H1 (cell line): ENCODE results near the gene C19orf12. TPM values are rescaled to one million over a fixed set of nuclear protein-coding genes. Genes with fewer than 3 reads are reported as not detected.

Experiments used
- CTCF ChIA-PET: fragments of 300-600 bp; sonication (Branson Sonifier 250); formaldehyde crosslinking; loops from one replicate; lab custom pipeline; 2021; ENCODE audit not compliant: partially characterized antibody; lab: Charles Lee
- POLR2A ChIA-PET: fragments of 300-600 bp; sonication (Branson Sonifier 250); formaldehyde crosslinking; loops from one replicate; lab custom pipeline; 2021; ENCODE audit warnings: inconsistent platforms; ENCODE audit not compliant: partially characterized antibody; lab: Charles Lee
- DNase-seq, 2 experiments: peaks; one replicate each; pipeline versions ENCODE4 v3.0.0 to v3.0.0-alpha.2; 2010 to 2022; ENCODE audit warnings: low spot score in 2 of 2, low read depth in 1 of 2, mixed read lengths in 1 of 2
- FAIRE-seq: peaks from 2 replicates; lab custom pipeline; 2011; peaks lifted over from hg19 to GRCh38; lab: Jason Lieb, UNC
- H2AFZ ChIP-seq: 2 replicates; pipeline ENCODE4 v1.8.1; 2012; ENCODE audit warnings: low read length, inconsistent platforms
- H2AK5ac ChIP-seq: 2 replicates; pipeline ENCODE4 v1.6.1; 2013; ENCODE audit warnings: low read depth, low read length
- H2BK120ac ChIP-seq: replicated peaks from 2 replicates; pipeline ENCODE3; 2013; ENCODE audit warnings: low read depth, low read length, inconsistent platforms
- H2BK12ac ChIP-seq: 2 replicates; pipeline ENCODE4 v1.6.1; 2013; ENCODE audit warnings: low read depth, low read length
- H2BK15ac ChIP-seq: 2 replicates; pipeline ENCODE4 v1.6.1; 2013; ENCODE audit warnings: low read length
- H2BK20ac ChIP-seq: 2 replicates; pipeline ENCODE4 v1.6.1; 2013; ENCODE audit warnings: low read length
- H2BK5ac ChIP-seq: 2 replicates; pipeline ENCODE4 v1.6.1; 2013; ENCODE audit warnings: low read depth, low read length
- H3K14ac ChIP-seq: 2 replicates; pipeline ENCODE4 v1.6.1; 2013; ENCODE audit warnings: inconsistent platforms; ENCODE audit not compliant: insufficient read length
- H3K18ac ChIP-seq: 2 replicates; pipeline ENCODE4 v1.6.1; 2013; ENCODE audit warnings: low read length; ENCODE audit errors: extremely low read depth
- H3K23ac ChIP-seq: 2 replicates; pipeline ENCODE4 v1.6.1; 2013; ENCODE audit warnings: inconsistent platforms; ENCODE audit not compliant: insufficient read length
- H3K23me2 ChIP-seq: 2 replicates; pipeline ENCODE4 v1.6.1; 2013; ENCODE audit warnings: low read depth, low read length
- H3K27ac ChIP-seq: 2 replicates; pipeline ENCODE4 v1.6.1; 2011; ENCODE audit warnings: low read depth, low read length, inconsistent platforms
- H3K27me3 ChIP-seq, 4 experiments: replicated peaks in 1 of 4; 1 replicate in 1 of 4; 2 replicates in 3 of 4; pipeline versions ENCODE4 v1.6.1 to v1.8.1; 2011 to 2013; ENCODE audit warnings: low read length in 3 of 4, mild to moderate bottlenecking in 3 of 4, inconsistent platforms in 2 of 4, mixed read lengths in 2 of 4, moderate library complexity in 1 of 4; ENCODE audit not compliant: control insufficient read depth in 3 of 4, insufficient read depth in 3 of 4; ENCODE audit errors: extremely low read depth in 1 of 4
- H3K36me3 ChIP-seq, 4 experiments: 2 replicates each; pipeline versions ENCODE4 v1.6.1 to v1.8.1; 2011 to 2013; ENCODE audit warnings: mild to moderate bottlenecking in 4 of 4, low read length in 3 of 4, moderate library complexity in 2 of 4, control low read depth in 1 of 4, inconsistent platforms in 1 of 4; ENCODE audit not compliant: insufficient read depth in 4 of 4, control insufficient read depth in 2 of 4
- H3K4ac ChIP-seq: replicated peaks from 2 replicates; pipeline ENCODE3; 2013; ENCODE audit warnings: low read length, low read depth, mixed read lengths, inconsistent platforms; ENCODE audit not compliant: insufficient read length
- H3K4me1 ChIP-seq, 4 experiments: replicated peaks in 1 of 4; 1 replicate in 1 of 4; 2 replicates in 3 of 4; pipeline versions ENCODE4 v1.6.1 to v1.8.1; 2011 to 2013; ENCODE audit warnings: low read length in 3 of 4, inconsistent platforms in 2 of 4, mixed read lengths in 1 of 4; ENCODE audit not compliant: insufficient read depth in 4 of 4, control insufficient read depth in 3 of 4
- H3K4me2 ChIP-seq, 2 experiments: 2 replicates each; pipeline versions ENCODE4 v1.6.1 to v1.8.1; 2011 to 2013; ENCODE audit warnings: low read depth in 2 of 2, low read length in 2 of 2, control low read depth in 1 of 2, inconsistent platforms in 1 of 2, mild to moderate bottlenecking in 1 of 2; ENCODE audit not compliant: insufficient read depth in 1 of 2
- H3K4me3 ChIP-seq, 4 experiments: fragments of 200-600, 300-600 bp in 1 of 4; sonication (generic), shearing (Covaris generic), sonication (Bioruptor Twin) in 1 of 4; 2 replicates each; pipeline versions ENCODE4 v1.5.1 to v1.8.1; 2011 to 2016; ENCODE audit warnings: low read length in 4 of 4, low read depth in 3 of 4, control low read depth in 2 of 4, inconsistent platforms in 2 of 4, mild to moderate bottlenecking in 2 of 4, mixed read lengths in 1 of 4, moderate library complexity in 1 of 4; ENCODE audit not compliant: insufficient read depth in 2 of 4; ENCODE audit errors: extremely low read depth in 1 of 4
- H3K56ac ChIP-seq: replicated peaks from 2 replicates; pipeline ENCODE3; 2013; ENCODE audit warnings: low read depth, mild to moderate bottlenecking, mixed read lengths, low read length, inconsistent platforms; ENCODE audit not compliant: insufficient read length
- H3K79me1 ChIP-seq: 2 replicates; pipeline ENCODE4 v1.6.1; 2013; ENCODE audit warnings: low read depth, low read length, control low read depth
- H3K79me2 ChIP-seq, 2 experiments: 2 replicates each; pipeline versions ENCODE4 v1.6.1 to v1.8.1; 2012 to 2013; ENCODE audit warnings: low read length in 2 of 2, mild to moderate bottlenecking in 2 of 2, inconsistent platforms in 1 of 2; ENCODE audit not compliant: insufficient read depth in 2 of 2, control insufficient read depth in 1 of 2
- H3K9ac ChIP-seq, 4 experiments: replicated peaks in 1 of 4; 1 replicate in 1 of 4; 2 replicates in 3 of 4; pipeline versions ENCODE4 v1.6.1 to v1.8.1; 2011 to 2013; ENCODE audit warnings: low read depth in 3 of 4, low read length in 3 of 4, control low read depth in 2 of 4, mild to moderate bottlenecking in 2 of 4, moderate library complexity in 2 of 4, inconsistent platforms in 1 of 4; ENCODE audit errors: extremely low read depth in 1 of 4
- H3K9me3 ChIP-seq, 2 experiments: 2 replicates each; pipeline versions ENCODE4 v1.6.1 to v1.8.1; 2012 to 2013; ENCODE audit warnings: mild to moderate bottlenecking in 2 of 2, moderate library complexity in 2 of 2, control low read depth in 1 of 2, inconsistent platforms in 1 of 2, low read depth in 1 of 2, low read length in 1 of 2, mixed read lengths in 1 of 2; ENCODE audit not compliant: insufficient read depth in 2 of 2
- H4K20me1 ChIP-seq, 2 experiments: replicated peaks in 1 of 2; 2 replicates each; pipeline versions ENCODE3 to v1.8.1; 2011 to 2013; ENCODE audit warnings: inconsistent platforms in 2 of 2, low read length in 2 of 2, mild to moderate bottlenecking in 1 of 2; ENCODE audit not compliant: insufficient read depth in 2 of 2, control insufficient read depth in 1 of 2
- H4K5ac ChIP-seq: 2 replicates; pipeline ENCODE4 v1.6.1; 2013; ENCODE audit warnings: low read length, low read depth, mixed read lengths, inconsistent platforms; ENCODE audit not compliant: insufficient read length
- H4K8ac ChIP-seq: 2 replicates; pipeline ENCODE4 v1.8.0; 2013; ENCODE audit warnings: mild to moderate bottlenecking, moderate library complexity, low read length, inconsistent platforms; ENCODE audit not compliant: insufficient read depth; ENCODE audit errors: extremely low read depth
- H4K91ac ChIP-seq: replicated peaks from 2 replicates; pipeline ENCODE3; 2013; ENCODE audit warnings: low read length, mixed read lengths, inconsistent platforms; ENCODE audit not compliant: insufficient read length
- FOSL1 ChIP-seq: IDR thresholded peaks from 2 replicates; pipeline ENCODE4 v1.6.1; 2011; ENCODE audit warnings: mild to moderate bottlenecking, low read depth, low read length, moderate library complexity; ENCODE audit not compliant: insufficient read depth
- HDAC2 ChIP-seq, 2 experiments: fragments of 300-600 bp in 1 of 2; sonication (generic) in 1 of 2; IDR thresholded peaks; 2 replicates each; pipeline ENCODE4 v1.6.1; 2011 to 2012; ENCODE audit warnings: low read depth in 2 of 2, low read length in 2 of 2, mild to moderate bottlenecking in 2 of 2, moderate library complexity in 2 of 2, borderline replicate concordance in 1 of 2, inconsistent platforms in 1 of 2
- HDAC6 ChIP-seq: IDR thresholded peaks from one replicate; pipeline ENCODE4 v1.7.1; 2012; ENCODE audit warnings: low read depth, mild to moderate bottlenecking, inconsistent platforms, low read length, moderate library complexity
- KDM4A ChIP-seq: IDR thresholded peaks from one replicate; pipeline ENCODE4 v1.7.1; 2012; ENCODE audit warnings: low read depth, mild to moderate bottlenecking, moderate library complexity, low read length, inconsistent platforms; ENCODE audit not compliant: severe bottlenecking
- MAFK ChIP-seq: IDR thresholded peaks from 2 replicates; pipeline ENCODE4 v1.6.1; 2012; ENCODE audit warnings: low read depth, mild to moderate bottlenecking, improper control_type of control experiment, low read length
- NRF1 ChIP-seq: IDR thresholded peaks from 2 replicates; pipeline ENCODE4 v1.6.1; 2011; ENCODE audit warnings: mild to moderate bottlenecking, low read depth, low read length, improper control_type of control experiment
- SP4 ChIP-seq: IDR thresholded peaks from 2 replicates; pipeline ENCODE4 v1.6.1; 2012; ENCODE audit warnings: low read length, inconsistent platforms
- TEAD4 ChIP-seq: IDR thresholded peaks from 2 replicates; pipeline ENCODE4 v1.6.1; 2012; ENCODE audit warnings: low read depth, low read length, inconsistent platforms, mixed read lengths
- WGBS, 2 experiments: shearing (Covaris generic) in 1 of 2; methylation state at CpG; one replicate each; pipeline versions ENCODE4 v1.1.6 to v1.1.7; 2013 to 2015; ENCODE audit warnings: low lambda C conversion rate in 2 of 2, mixed read lengths in 2 of 2, inconsistent platforms in 1 of 2, low coverage in 1 of 2, missing lambda C conversion rate in 1 of 2; ENCODE audit not compliant: insufficient replicate concordance in 2 of 2, insufficient coverage in 1 of 2, insufficient read length in 1 of 2; ENCODE audit errors: extremely low coverage in 1 of 2, missing lambda C conversion rate in 1 of 2; 5-methylcytosine and 5-hydroxymethylcytosine counted together
- polyA plus RNA-seq, 7 experiments: library from polyadenylated mRNA; depleted of rRNA in 3 of 7; stranded (reverse) in 5 of 7; unstranded in 2 of 7; fragments of >200 nt in 5 of 7; fragments of 200-250 nt in 2 of 7; gene quantifications; 1 replicate in 5 of 7; 2 replicates in 1 of 7; 4 replicates in 1 of 7; pipeline versions ENCODE4 v1.2.1 to v1.2.3, GENCODE V29; 2011 to 2013; ENCODE audit warnings: missing spikeins in 2 of 7, mixed read lengths in 2 of 7
- total RNA-seq: library from RNA; stranded (reverse); fragmentation: NEBNext Ultra II Directional; extraction: Animal tissue kit (Norgen Biotek cat#: 25700); gene quantifications from 2 replicates; pipeline ENCODE4 v1.2.1, GENCODE V29; 2021

C19orf12 gene
- total and polyA plus RNA-seq, 2 of the 8 experiments (the other 6 are each of a cell fraction or from before 2014, with no cell fraction given), result 10.7 to 11.9 TPM

DNA sequence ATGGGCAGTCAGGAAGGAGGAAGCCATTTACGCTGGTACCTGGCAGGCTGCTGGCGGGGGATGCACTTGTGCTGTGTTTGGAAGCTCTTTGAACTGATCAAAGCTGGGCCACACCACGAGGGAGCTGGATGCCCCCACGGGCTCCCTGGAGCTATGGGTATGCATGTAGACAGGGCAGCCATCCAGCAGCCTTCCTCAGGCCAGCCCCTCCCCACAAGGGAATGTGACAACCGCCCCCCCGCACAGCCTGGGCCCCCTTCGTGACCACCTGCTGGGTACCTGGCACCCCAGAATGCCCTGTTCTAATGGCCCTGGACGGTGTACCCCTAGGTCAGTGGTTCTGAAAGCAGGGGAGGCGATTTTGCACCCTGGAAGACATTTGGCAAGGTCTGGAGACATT lies 42.5 kb upstream of the C19orf12 start:
- Histone ChIP-seq H2BK12ac (no peak overlapping the region), H3K23ac (no peak overlapping the region), H3K56ac (no peak overlapping the region), H3K4me1 (no peaks in the 10 kb centered on the region; a peak in 1 of 7 replicates), H3K14ac (no peak overlapping the region), H3K79me1 (no peaks in the 10 kb centered on the region), H4K20me1 (no peaks in the 10 kb centered on the region), H3K27ac (no peak overlapping the region), H3K4me3 (no peak overlapping the region), H3K9ac (no peak overlapping the region), H4K91ac (no peak overlapping the region), H3K4ac (no peak overlapping the region), H4K8ac (0 out of 2 replicates have a peak overlapping the region, but pooled peaks have one; percentile 15), H3K36me3 (no peaks in the 10 kb centered on the region), H3K79me2 (no peaks in the 10 kb centered on the region), H2BK5ac (no peak overlapping the region), H2AK5ac (no peak overlapping the region), H2AFZ (no peak overlapping the region), H3K23me2 (no peaks in the 10 kb centered on the region), H3K4me2 (no peak overlapping the region), H2BK15ac (no peak overlapping the region), H2BK20ac (no peak overlapping the region), H3K18ac (no peak overlapping the region), H2BK120ac (no peak overlapping the region), H3K27me3 (no peaks in the 10 kb centered on the region; a peak in 1 of 7 replicates), H4K5ac (no peak overlapping the region), H3K9me3 (no peaks in the 10 kb centered on the region)
- no peak for FAIRE-seq
- 74% methylated on average over 8 of the region's 9 CpGs; no CpG with 5 or more reads in 1 of the 2 experiments for WGBS, 2 experiments
- ChIA-PET POLR2A (no interaction called here), CTCF (interaction anchor here (1.0 to 10.8 kb wide), 7 partner anchors 9 to 117 kb away, joined by 3 to 103 read pairs (median 3); no protein-coding TSS in a partner anchor)
- DNase-seq, result no peak
- no peak for TF ChIP-seq TEAD4
- no peak for TF ChIP-seq HDAC2 (IDR thresholded peaks at IDR 0.05; ENCODE audit: borderline replicate concordance in 1 of 2, low read depth in 2 of 2, low read length in 2 of 2)
- TF ChIP-seq KDM4A, result no peak
- TF ChIP-seq SP4, result no peak
- no peak for TF ChIP-seq HDAC6
- no peak for TF ChIP-seq NRF1
- TF ChIP-seq MAFK, result no peak
- TF ChIP-seq FOSL1, result no peak
